ENCODE results near the gene CRYBB2.

GRCh38 chr22:25212337-25212736 lies 7.1 kb upstream of the CRYBB2 start:
- no peak for TF ChIP-seq CTCF (IDR thresholded peaks at IDR 0.05)
- TF ChIP-seq PBX3 (IDR thresholded peaks at IDR 0.05) = no peak

Measured in SK-N-SH (cell line).